Activated naive CD4-positive, alpha-beta T cell treated with anti-CD3 and anti-CD28 coated beads, Interleukin-2, amount 10 ng/mL, durations not matched to agents 7 days and 5 days (primary cell): Measurements from ENCODE around the gene JAKMIP1.
A peak's percentile ranks its signal among the peaks of the same experiment; 100 is the strongest.

Source experiments
- CTCF ChIA-PET: fragments of 350-600 bp; sonication (Branson Sonifier 250); formaldehyde crosslinking; loops from one replicate; lab custom pipeline; 2021; ENCODE audit warnings: antibody characterized with exemption; lab: Charles Lee
- DNase-seq: peaks from one replicate; pipeline ENCODE4 v3.0.0-alpha.2; 2020
- H3K27ac Mint-ChIP-seq: one replicate; pipeline ENCODE4 v1.8.0; 2021; ENCODE audit warnings: mild to moderate bottlenecking, moderate library complexity, mixed read lengths
- H3K27me3 Mint-ChIP-seq: one replicate; pipeline ENCODE4 v1.8.0; 2021; ENCODE audit warnings: mild to moderate bottlenecking, mixed read lengths
- H3K36me3 Mint-ChIP-seq: one replicate; pipeline ENCODE4 v1.8.0; 2021; ENCODE audit warnings: mixed read lengths
- H3K4me1 Mint-ChIP-seq: one replicate; pipeline ENCODE4 v1.8.0; 2021; ENCODE audit warnings: mixed read lengths
- H3K4me3 Mint-ChIP-seq: one replicate; pipeline ENCODE4 v1.8.0; 2021; ENCODE audit warnings: mild to moderate bottlenecking, moderate library complexity, mixed read lengths
- H3K9me3 Mint-ChIP-seq: one replicate; pipeline ENCODE4 v1.8.0; 2021; ENCODE audit warnings: mixed read lengths

JAKMIP1 gene

GRCh38 chr4:6191448-6192130 is 8.8 kb downstream of the JAKMIP1 start:
- H3K4me3 Mint-ChIP-seq, result no peak overlapping the region
- DNase-seq, result no peak
- H3K27me3 Mint-ChIP-seq, result peaks cover 17% of the 10 kb centered on the region
- CTCF ChIA-PET, result interaction anchor here (1.0 to 1.7 kb wide), 2 partner anchors 11 to 57 kb away, joined by 3 to 5 read pairs; no protein-coding TSS in a partner anchor
- H3K27ac Mint-ChIP-seq, result no peak overlapping the region
- H3K9me3 Mint-ChIP-seq, result peaks cover 2% of the 10 kb centered on the region
- H3K4me1 Mint-ChIP-seq, result peaks cover 2% of the 10 kb centered on the region
- H3K36me3 Mint-ChIP-seq, result peaks cover 1% of the 10 kb centered on the region

GRCh38 chr4:6190486-6190885 is 9.9 kb downstream of the JAKMIP1 start:
- Mint-ChIP-seq H3K4me3 (no peak overlapping the region), H3K27ac (no peak overlapping the region), H3K27me3 (peaks cover 20% of the 10 kb centered on the region), H3K4me1 (peaks cover 2% of the 10 kb centered on the region), H3K9me3 (peaks cover 2% of the 10 kb centered on the region), H3K36me3 (peaks cover 6% of the 10 kb centered on the region)
- CTCF ChIA-PET, result interaction anchor here (0.8 to 1.7 kb wide), 3 partner anchors 10 to 60 kb away, joined by 3 to 5 read pairs (median 3); no protein-coding TSS in a partner anchor
- no peak for DNase-seq

GRCh38 chr4:6189511-6189910 is 10.8 kb downstream of the JAKMIP1 start:
- Mint-ChIP-seq H3K27me3 (peaks cover 16% of the 10 kb centered on the region), H3K4me1 (peaks cover 4% of the 10 kb centered on the region), H3K9me3 (peaks cover 2% of the 10 kb centered on the region), H3K36me3 (peaks cover 6% of the 10 kb centered on the region), H3K4me3 (no peak overlapping the region), H3K27ac (no peak overlapping the region)
- no peak for DNase-seq
- CTCF ChIA-PET, result interaction anchor here (0.8 kb wide), 1 partner anchor 60 kb away, joined by 3 read pairs; no protein-coding TSS in a partner anchor

GRCh38 chr4:6188687-6189305 is 11.6 kb downstream of the JAKMIP1 start:
- Mint-ChIP-seq H3K27ac (no peak overlapping the region), H3K36me3 (peaks cover 6% of the 10 kb centered on the region), H3K4me3 (no peak overlapping the region), H3K4me1 (peaks cover 12% of the 10 kb centered on the region), H3K9me3 (peaks cover 2% of the 10 kb centered on the region), H3K27me3 (peaks cover 14% of the 10 kb centered on the region)
- CTCF ChIA-PET, result interaction anchor here (1.2 kb wide), 1 partner anchor 10 kb away, joined by 3 read pairs; no protein-coding TSS in a partner anchor
- DNase-seq, result no peak

GRCh38 chr4:6184169-6184568 is 16.2 kb downstream of the JAKMIP1 start:
- CTCF ChIA-PET, result no interaction called here
- Mint-ChIP-seq H3K4me1 (peaks cover 54% of the 10 kb centered on the region), H3K27ac (peak overlapping the region; percentile 72), H3K9me3 (peaks cover 10% of the 10 kb centered on the region), H3K4me3 (no peak overlapping the region), H3K27me3 (peaks cover 4% of the 10 kb centered on the region), H3K36me3 (peaks cover 10% of the 10 kb centered on the region)
- no peak for DNase-seq

GRCh38 chr4:6183740-6184139 is 16.6 kb downstream of the JAKMIP1 start:
- CTCF ChIA-PET, result no interaction called here
- Mint-ChIP-seq H3K4me1 (peaks cover 59% of the 10 kb centered on the region), H3K4me3 (no peak overlapping the region), H3K27ac (peak overlapping the region; percentile 72), H3K36me3 (peaks cover 12% of the 10 kb centered on the region), H3K27me3 (peaks cover 4% of the 10 kb centered on the region), H3K9me3 (peaks cover 11% of the 10 kb centered on the region)
- DNase-seq, result no peak

- Mint-ChIP-seq H3K4me3 (no peak overlapping the region), H3K9me3 (peaks cover 21% of the 10 kb centered on the region), H3K36me3 (peaks cover 21% of the 10 kb centered on the region), H3K4me1 (peaks cover 67% of the 10 kb centered on the region), H3K27me3 (peaks cover 6% of the 10 kb centered on the region), H3K27ac (peak overlapping the region; percentile 64)
- CTCF ChIA-PET, result interaction anchor here (1.1 kb wide), 1 partner anchor 71 kb away, joined by 3 read pairs; no protein-coding TSS in a partner anchor
- no peak for DNase-seq
These were observed 17.7 kb downstream of the JAKMIP1 start for GRCh38 chr4:6182376-6183280.

GRCh38 chr4:6180841-6181631 is 19.3 kb downstream of the JAKMIP1 start:
- peak; percentile 64 for DNase-seq
- Mint-ChIP-seq H3K4me1 (peaks cover 71% of the 10 kb centered on the region), H3K36me3 (peaks cover 18% of the 10 kb centered on the region), H3K27ac (peak overlapping the region; percentile 95), H3K9me3 (peaks cover 21% of the 10 kb centered on the region), H3K4me3 (peak overlapping the region; percentile 31), H3K27me3 (peaks cover 6% of the 10 kb centered on the region)
- CTCF ChIA-PET, result interaction anchor here (0.7 to 1.7 kb wide), 6 partner anchors 10 to 69 kb away, joined by 3 to 5 read pairs (median 3); no protein-coding TSS in a partner anchor

- H3K36me3 Mint-ChIP-seq, result peaks cover 19% of the 10 kb centered on the region
- H3K4me1 Mint-ChIP-seq, result peaks cover 68% of the 10 kb centered on the region
- peak overlapping the region; percentile 4 for H3K4me3 Mint-ChIP-seq
- CTCF ChIA-PET, result no interaction called here
- peaks cover 8% of the 10 kb centered on the region for H3K27me3 Mint-ChIP-seq
- peak overlapping the region; percentile 95 for H3K27ac Mint-ChIP-seq
- DNase-seq, result peak; percentile 61
- peaks cover 21% of the 10 kb centered on the region for H3K9me3 Mint-ChIP-seq
These were observed 21.0 kb downstream of the JAKMIP1 start for GRCh38 chr4:6179362-6179761.

- Mint-ChIP-seq H3K36me3 (peaks cover 21% of the 10 kb centered on the region), H3K27me3 (peaks cover 8% of the 10 kb centered on the region), H3K27ac (peak overlapping the region; percentile 95), H3K9me3 (peaks cover 21% of the 10 kb centered on the region), H3K4me3 (no peak overlapping the region), H3K4me1 (peaks cover 61% of the 10 kb centered on the region)
- CTCF ChIA-PET, result no interaction called here
- DNase-seq, result no peak
These were observed 21.6 kb downstream of the JAKMIP1 start for GRCh38 chr4:6178757-6179156.

GRCh38 chr4:6177587-6178197 is 22.7 kb downstream of the JAKMIP1 start:
- peak overlapping the region; percentile 25 for H3K4me3 Mint-ChIP-seq
- DNase-seq, result peak; percentile 73
- peaks cover 21% of the 10 kb centered on the region for H3K36me3 Mint-ChIP-seq
- peaks cover 63% of the 10 kb centered on the region for H3K4me1 Mint-ChIP-seq
- peak overlapping the region; percentile 83 for H3K27ac Mint-ChIP-seq
- peaks cover 21% of the 10 kb centered on the region for H3K9me3 Mint-ChIP-seq
- H3K27me3 Mint-ChIP-seq, result peaks cover 8% of the 10 kb centered on the region
- CTCF ChIA-PET, result no interaction called here

GRCh38 chr4:6175426-6175825 is 24.9 kb downstream of the JAKMIP1 start:
- peaks cover 28% of the 10 kb centered on the region for H3K9me3 Mint-ChIP-seq
- H3K27ac Mint-ChIP-seq, result no peak overlapping the region
- H3K4me1 Mint-ChIP-seq, result peaks cover 56% of the 10 kb centered on the region
- peaks cover 18% of the 10 kb centered on the region for H3K36me3 Mint-ChIP-seq
- H3K27me3 Mint-ChIP-seq, result peaks cover 8% of the 10 kb centered on the region
- CTCF ChIA-PET, result interaction anchor here (1.2 kb wide), 1 partner anchor 157 kb away, joined by 3 read pairs; no protein-coding TSS in a partner anchor
- H3K4me3 Mint-ChIP-seq, result no peak overlapping the region
- DNase-seq, result no peak

- Mint-ChIP-seq H3K4me1 (peaks cover 32% of the 10 kb centered on the region), H3K27me3 (peaks cover 8% of the 10 kb centered on the region), H3K36me3 (peaks cover 10% of the 10 kb centered on the region), H3K27ac (peak overlapping the region; percentile 84), H3K4me3 (no peak overlapping the region), H3K9me3 (peaks cover 16% of the 10 kb centered on the region)
- CTCF ChIA-PET, result no interaction called here
- no peak for DNase-seq
These were observed 27.5 kb downstream of the JAKMIP1 start for GRCh38 chr4:6172927-6173200.
